Right ventricle myocardium superior (tissue), 1 donor: ENCODE measurements around the gene FBXW9. TPM values are rescaled to one million over a fixed set of nuclear protein-coding genes. Genes with fewer than 3 reads are reported as not detected.

Experiments used
- total RNA-seq: library from RNA; stranded (reverse); fragmentation: NEBNext Ultra II Directional; extraction: Animal tissue kit (Norgen Biotek cat#: 25700); gene quantifications from one replicate; pipeline ENCODE4 v1.2.1, GENCODE V29; 2021
- donor health status: DM: no; HTN: yes; CAD: no; lungs with severe emphysema.

FBXW9 gene
- total RNA-seq, 1 donor from 2014 or later, result 2.0 TPM

Other genes with a start within 250 kb of the FBXW9 start
- gene ZNF709, start 211.8 kb downstream of the FBXW9 start, total RNA-seq, result 1.4 TPM
- 9.9 TPM for gene ZNF564, start 145.1 kb downstream of the FBXW9 start, total RNA-seq
- gene ZNF490, start 85.8 kb downstream of the FBXW9 start, total RNA-seq, result 3.9 TPM
- gene ZNF791, start 85.7 kb downstream of the FBXW9 start, total RNA-seq, result 14.5 TPM
- gene MAN2B1, start 29.9 kb downstream of the FBXW9 start, total RNA-seq, result 33.2 TPM
- 6.5 TPM for gene WDR83, start 29.8 kb downstream of the FBXW9 start, total RNA-seq
- gene DHPS, start 14.8 kb downstream of the FBXW9 start, total RNA-seq, result 42.9 TPM
- gene GNG14, start 8.6 kb downstream of the FBXW9 start, total RNA-seq, result not detected
- 30.9 TPM for gene TNPO2, start 27.3 kb upstream of the FBXW9 start, total RNA-seq
- gene TRIR, start 38.1 kb upstream of the FBXW9 start, total RNA-seq, result 117 TPM
- 60.7 TPM for gene GET3, start 40.9 kb upstream of the FBXW9 start, total RNA-seq
- gene BEST2, start 55.2 kb upstream of the FBXW9 start, total RNA-seq, result not detected
- gene HOOK2, start 78.9 kb upstream of the FBXW9 start, total RNA-seq, result 43.6 TPM
- gene JUNB, start 94.9 kb upstream of the FBXW9 start, total RNA-seq, result 23.9 TPM
- 684 TPM for gene PRDX2, start 105.2 kb upstream of the FBXW9 start, total RNA-seq
- gene THSD8, start 105.4 kb upstream of the FBXW9 start, total RNA-seq, result 1.6 TPM
- gene RNASEH2A, start 110.0 kb upstream of the FBXW9 start, total RNA-seq, result 6.3 TPM
- not detected for gene RTBDN, start 137.9 kb upstream of the FBXW9 start, total RNA-seq
- gene MAST1, start 141.9 kb upstream of the FBXW9 start, total RNA-seq, result not detected
- 16.9 TPM for gene DNASE2, start 184.8 kb upstream of the FBXW9 start, total RNA-seq
- not detected for gene KLF1, start 190.6 kb upstream of the FBXW9 start, total RNA-seq
- 39.5 TPM for gene GCDH, start 194.5 kb upstream of the FBXW9 start, total RNA-seq
- not detected for gene SYCE2, start 222.7 kb upstream of the FBXW9 start, total RNA-seq
- 34.6 TPM for gene FARSA, start 237.1 kb upstream of the FBXW9 start, total RNA-seq
- gene CALR, start 242.0 kb upstream of the FBXW9 start, total RNA-seq, result 378 TPM
- 174 TPM for gene RAD23A, start 249.2 kb upstream of the FBXW9 start, total RNA-seq